ENCODE measurements around the gene MYL7.

The MYL7 gene

GRCh38 chr7:44097064-44097932, 43.8 kb downstream of the MYL7 start:
- Histone ChIP-seq H3K4me1 (ENCODE audit: control insufficient read depth, insufficient read depth, low read length) (0 out of 2 replicates have a peak, but pooled peaks cover 1% of the 10 kb centered on the region), H3K27ac (ENCODE audit: low read length) (no peak overlapping the region), H3K4me3 (ENCODE audit: low read length) (no peak overlapping the region), H3K9me3 (ENCODE audit: control insufficient read depth, insufficient read depth, low read length) (no peaks in the 10 kb centered on the region; the same call in 1 of the 2 replicates), H3K27me3 (ENCODE audit: control insufficient read depth, insufficient read depth, low read length) (no peaks in the 10 kb centered on the region), H3K36me3 (ENCODE audit: control insufficient read depth, insufficient read depth, low read length) (no peaks in the 10 kb centered on the region)
- DNase-seq (ENCODE audit: low read depth, low spot score) = no peak
- no CpG with 5 or more reads among the region's 9 CpGs for WGBS (ENCODE audit: insufficient coverage, insufficient read length)

GRCh38 chr7:44096326-44096881, 44.7 kb downstream of the MYL7 start:
- Histone ChIP-seq H3K36me3 (ENCODE audit: control insufficient read depth, insufficient read depth, low read length) (no peaks in the 10 kb centered on the region), H3K4me3 (ENCODE audit: low read length) (no peak overlapping the region), H3K27me3 (ENCODE audit: control insufficient read depth, insufficient read depth, low read length) (no peaks in the 10 kb centered on the region), H3K27ac (ENCODE audit: low read length) (no peak overlapping the region), H3K9me3 (ENCODE audit: control insufficient read depth, insufficient read depth, low read length) (no peaks in the 10 kb centered on the region; the same call in 1 of the 2 replicates), H3K4me1 (ENCODE audit: control insufficient read depth, insufficient read depth, low read length) (0 out of 2 replicates have a peak, but pooled peaks cover 1% of the 10 kb centered on the region)
- no CpG with 5 or more reads among the region's 8 CpGs for WGBS (ENCODE audit: insufficient coverage, insufficient read length)
- DNase-seq (ENCODE audit: low read depth, low spot score) = no peak

- H3K27me3 ChIP-seq (ENCODE audit: control insufficient read depth, insufficient read depth, low read length) = no peaks in the 10 kb centered on the region
- no peak for DNase-seq (ENCODE audit: low read depth, low spot score)
- no peak overlapping the region for H3K27ac ChIP-seq (ENCODE audit: low read length)
- H3K36me3 ChIP-seq (ENCODE audit: control insufficient read depth, insufficient read depth, low read length) = no peaks in the 10 kb centered on the region
- no CpG with 5 or more reads among the region's 3 CpGs for WGBS (ENCODE audit: insufficient coverage, insufficient read length)
- H3K4me1 ChIP-seq (ENCODE audit: control insufficient read depth, insufficient read depth, low read length) = 0 out of 2 replicates have a peak, but pooled peaks cover 1% of the 10 kb centered on the region
- H3K4me3 ChIP-seq (ENCODE audit: low read length) = no peak overlapping the region
- H3K9me3 ChIP-seq (ENCODE audit: control insufficient read depth, insufficient read depth, low read length) = no peaks in the 10 kb centered on the region; the same call in 1 of the 2 replicates
Measured at GRCh38 chr7:44095781-44096180, 45.4 kb downstream of the MYL7 start.

GRCh38 chr7:44094883-44095592, 46.1 kb downstream of the MYL7 start:
- H3K9me3 ChIP-seq (ENCODE audit: control insufficient read depth, insufficient read depth, low read length) = no peaks in the 10 kb centered on the region; the same call in 1 of the 2 replicates
- no CpG with 5 or more reads among the region's 2 CpGs for WGBS (ENCODE audit: insufficient coverage, insufficient read length)
- no peak overlapping the region for H3K4me3 ChIP-seq (ENCODE audit: low read length)
- H3K4me1 ChIP-seq (ENCODE audit: control insufficient read depth, insufficient read depth, low read length) = no peaks in the 10 kb centered on the region
- no peaks in the 10 kb centered on the region for H3K27me3 ChIP-seq (ENCODE audit: control insufficient read depth, insufficient read depth, low read length)
- no peak overlapping the region for H3K27ac ChIP-seq (ENCODE audit: low read length)
- no peaks in the 10 kb centered on the region for H3K36me3 ChIP-seq (ENCODE audit: control insufficient read depth, insufficient read depth, low read length)
- DNase-seq (ENCODE audit: low read depth, low spot score) = no peak

GRCh38 chr7:44094365-44094764, 46.8 kb downstream of the MYL7 start:
- Histone ChIP-seq H3K36me3 (ENCODE audit: control insufficient read depth, insufficient read depth, low read length) (no peaks in the 10 kb centered on the region), H3K27me3 (ENCODE audit: control insufficient read depth, insufficient read depth, low read length) (no peaks in the 10 kb centered on the region), H3K4me1 (ENCODE audit: control insufficient read depth, insufficient read depth, low read length) (no peaks in the 10 kb centered on the region), H3K4me3 (ENCODE audit: low read length) (no peak overlapping the region), H3K9me3 (ENCODE audit: control insufficient read depth, insufficient read depth, low read length) (no peaks in the 10 kb centered on the region; the same call in 1 of the 2 replicates), H3K27ac (ENCODE audit: low read length) (no peak overlapping the region)
- no peak for DNase-seq (ENCODE audit: low read depth, low spot score)
- no CpG with 5 or more reads among the region's 2 CpGs for WGBS (ENCODE audit: insufficient coverage, insufficient read length)

- no peak overlapping the region for H3K4me3 ChIP-seq (ENCODE audit: low read length)
- no CpG with 5 or more reads among the region's 6 CpGs for WGBS (ENCODE audit: insufficient coverage, insufficient read length)
- H3K9me3 ChIP-seq (ENCODE audit: control insufficient read depth, insufficient read depth, low read length) = no peaks in the 10 kb centered on the region; the same call in 1 of the 2 replicates
- H3K4me1 ChIP-seq (ENCODE audit: control insufficient read depth, insufficient read depth, low read length) = no peaks in the 10 kb centered on the region
- H3K27me3 ChIP-seq (ENCODE audit: control insufficient read depth, insufficient read depth, low read length) = no peaks in the 10 kb centered on the region
- no peak overlapping the region for H3K27ac ChIP-seq (ENCODE audit: low read length)
- DNase-seq (ENCODE audit: low read depth, low spot score) = no peak
- H3K36me3 ChIP-seq (ENCODE audit: control insufficient read depth, insufficient read depth, low read length) = no peaks in the 10 kb centered on the region
Measured at GRCh38 chr7:44093102-44093641, 48.0 kb downstream of the MYL7 start.

Measured in iPS DF 6.9 (cell line).